Measurements from ENCODE around the gene PLCL1.

Gene PLCL1

GRCh38 chr2:198073253-198073652 is 268.9 kb downstream of the PLCL1 start:
- no peak for FAIRE-seq

DNA sequence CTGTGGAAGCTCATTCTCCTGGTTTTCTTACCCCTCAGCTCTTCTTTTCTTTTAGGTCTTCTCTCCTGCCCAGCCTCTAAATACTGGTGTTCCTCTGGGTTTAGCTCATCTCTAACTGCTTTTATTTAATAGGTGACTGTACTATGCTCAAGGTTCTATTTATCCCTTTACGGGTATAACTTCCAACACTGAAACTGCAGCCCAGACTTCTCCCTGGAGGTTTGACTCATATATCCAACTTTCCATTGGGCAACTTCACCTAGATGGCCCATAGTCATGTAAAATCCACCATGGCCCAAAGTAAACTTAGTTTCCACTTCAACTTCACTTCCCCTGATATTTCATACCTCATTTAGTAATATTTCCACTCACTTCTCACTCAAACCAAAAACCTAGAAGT is 273.1 kb downstream of the PLCL1 start:
- no peak for FAIRE-seq

DNA sequence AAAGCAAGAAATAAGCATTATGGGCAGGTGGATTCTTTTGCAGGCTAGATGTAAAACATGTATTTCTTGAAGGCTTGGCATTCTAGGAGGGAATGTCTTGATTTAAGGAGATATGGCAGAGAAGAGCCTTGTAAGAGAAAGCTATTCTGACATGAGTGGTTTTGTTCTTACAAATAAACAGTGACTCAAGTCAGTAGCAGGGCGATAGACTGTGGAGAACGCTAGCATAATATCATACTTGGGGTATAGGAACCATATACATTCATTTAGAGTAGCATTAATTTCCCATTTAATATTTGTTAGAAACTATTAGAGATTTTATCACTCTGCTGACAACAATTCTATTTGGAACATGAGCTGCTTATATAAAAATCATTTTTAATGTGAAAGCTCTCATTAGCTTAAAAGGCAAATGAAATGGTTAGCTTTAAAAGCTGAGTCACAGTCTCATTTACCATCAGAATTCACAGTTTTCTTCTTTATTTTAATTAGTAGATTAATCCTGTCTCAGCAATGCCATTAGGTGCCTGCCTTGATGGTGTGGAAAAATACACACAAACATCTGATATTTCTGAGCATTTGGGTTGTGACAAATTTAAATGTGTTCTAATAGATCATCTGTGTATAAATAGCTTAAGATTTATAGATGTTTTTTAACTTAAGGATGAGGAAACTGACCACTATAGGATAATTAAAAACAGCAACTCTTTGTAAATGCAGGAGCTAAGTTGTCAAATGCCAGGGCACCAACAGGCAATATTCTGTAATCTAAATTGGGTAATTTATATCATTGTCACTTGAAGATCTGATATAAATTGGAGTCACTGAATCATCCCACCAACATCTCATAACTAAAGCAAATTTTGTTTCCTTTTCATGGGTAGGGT is 276.7 kb downstream of the PLCL1 start:
- no peak for FAIRE-seq

DNA sequence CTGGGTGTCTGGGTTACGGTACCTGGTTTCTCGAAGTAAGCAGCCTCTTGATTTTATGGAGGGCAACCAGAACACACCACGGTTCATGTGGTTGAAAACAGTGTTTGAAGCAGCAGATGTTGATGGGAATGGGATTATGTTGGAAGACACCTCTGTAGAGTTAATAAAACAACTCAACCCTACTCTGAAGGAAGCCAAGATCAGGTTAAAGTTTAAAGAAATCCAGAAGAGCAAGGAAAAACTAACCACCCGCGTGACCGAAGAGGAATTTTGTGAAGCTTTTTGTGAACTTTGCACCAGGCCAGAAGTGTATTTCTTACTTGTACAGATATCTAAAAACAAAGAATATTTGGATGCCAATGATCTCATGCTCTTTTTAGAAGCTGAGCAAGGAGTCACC is 279.8 kb downstream of the PLCL1 start:
- FAIRE-seq = no peak

GRCh38 chr2:198096002-198096401 is 291.6 kb downstream of the PLCL1 start:
- FAIRE-seq = no peak

DNA sequence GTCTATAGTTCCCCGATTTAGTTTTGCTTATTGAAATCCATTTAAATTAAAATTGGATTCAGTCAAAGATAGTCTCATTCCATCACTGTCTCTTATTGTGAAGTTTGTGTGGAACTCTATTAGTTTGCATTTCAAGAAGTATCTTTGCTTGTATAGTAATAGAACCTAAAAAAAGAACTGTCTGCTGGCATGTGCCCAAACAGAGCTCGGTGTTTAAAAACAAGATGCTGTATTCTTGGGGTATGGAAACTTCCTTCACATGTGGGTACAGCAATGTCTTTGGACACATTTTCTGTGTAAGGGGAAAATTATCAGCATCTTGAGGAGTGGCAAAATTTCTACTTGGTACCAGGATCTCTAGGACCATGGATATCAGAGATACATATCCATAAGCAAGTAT is 292.6 kb downstream of the PLCL1 start:
- FAIRE-seq = no peak

GRCh38 chr2:198097630-198098029 is 293.2 kb downstream of the PLCL1 start:
- no peak for FAIRE-seq

DNA sequence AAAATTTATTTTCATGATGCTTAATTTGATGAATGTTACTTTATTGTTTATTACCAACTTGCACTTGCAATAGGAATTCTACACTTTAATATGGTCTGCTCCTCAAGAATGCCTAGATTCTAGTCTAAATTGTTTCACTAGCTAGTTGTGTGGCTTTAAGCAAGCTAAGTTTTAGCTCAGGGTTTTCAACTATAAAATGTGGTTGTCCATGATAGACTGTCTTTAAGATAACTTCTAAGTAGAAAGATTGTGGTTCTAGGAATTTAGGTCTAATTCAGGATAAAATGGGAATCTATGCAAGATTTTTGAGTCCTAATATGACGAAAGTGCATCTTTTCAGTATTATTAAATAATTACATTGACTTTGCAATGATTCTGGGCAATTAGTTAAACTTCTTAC is 294.0 kb downstream of the PLCL1 start:
- no peak for FAIRE-seq

GRCh38 chr2:198098918-198099317 is 294.5 kb downstream of the PLCL1 start:
- FAIRE-seq = no peak

DNA sequence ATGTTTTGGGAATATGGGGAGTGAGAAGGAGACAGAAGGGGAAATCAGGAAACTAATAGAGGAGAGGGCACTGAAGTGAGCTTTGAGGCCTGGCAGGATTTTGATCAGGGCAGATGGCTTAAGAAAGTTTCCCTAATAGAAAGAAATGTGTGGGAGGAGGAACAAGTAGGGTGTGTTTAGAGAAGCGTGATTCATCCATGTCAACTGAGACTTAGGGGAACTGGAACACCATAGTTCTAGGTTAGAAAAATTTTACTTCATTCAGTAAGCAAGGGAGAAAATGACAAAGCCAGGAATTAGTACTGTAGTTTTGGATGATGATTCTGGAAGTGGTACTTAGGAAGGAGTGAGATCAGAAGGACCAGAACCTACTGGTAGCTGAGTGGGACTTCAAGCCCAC is 296.0 kb downstream of the PLCL1 start:
- FAIRE-seq = no peak

- no peak for FAIRE-seq
These were observed 297.3 kb downstream of the PLCL1 start for GRCh38 chr2:198101688-198102087.

- FAIRE-seq = no peak
These were observed 297.7 kb downstream of the PLCL1 start for GRCh38 chr2:198102120-198102519.

GRCh38 chr2:198102856-198103255 is 298.5 kb downstream of the PLCL1 start:
- no peak for FAIRE-seq

DNA sequence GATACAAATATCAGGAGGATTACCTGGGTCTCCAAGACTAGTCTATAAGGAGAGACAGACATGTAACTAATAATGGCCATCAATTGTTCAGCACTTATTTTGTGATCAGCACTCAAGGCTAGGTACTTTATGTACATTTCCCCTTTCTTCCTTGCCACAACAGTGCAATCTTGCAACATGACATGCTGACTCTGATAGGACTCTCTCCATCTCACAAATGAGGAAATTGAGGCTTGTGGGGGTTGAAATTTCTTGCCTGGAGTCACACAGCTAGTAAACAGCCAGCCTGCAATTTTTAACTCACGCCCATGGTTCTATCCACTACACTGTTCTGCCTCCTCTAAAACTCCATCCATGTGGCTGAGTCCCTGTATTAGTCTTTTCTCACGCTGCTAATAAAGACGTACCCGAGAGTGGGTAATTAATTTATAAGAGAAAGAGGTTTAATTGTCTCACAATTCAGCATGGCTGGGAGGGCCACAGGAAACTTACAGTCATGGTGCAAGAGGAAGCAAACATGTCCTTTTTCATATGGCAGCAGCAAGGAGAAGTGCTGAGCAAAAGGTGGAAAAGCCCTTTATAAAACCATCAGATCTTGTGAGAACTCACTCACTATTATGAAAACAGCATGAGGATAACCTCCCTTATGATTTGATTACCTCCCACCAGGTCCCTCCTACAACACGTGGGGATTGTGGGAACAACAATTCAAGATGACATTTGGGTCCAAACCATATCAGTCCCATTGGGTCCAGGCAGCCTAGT is 302.4 kb downstream of the PLCL1 start:
- FAIRE-seq = no peak

GRCh38 chr2:198113316-198113715 is 308.9 kb downstream of the PLCL1 start:
- no peak for FAIRE-seq

GRCh38 chr2:198114064-198114463 is 309.7 kb downstream of the PLCL1 start:
- no peak for FAIRE-seq

- no peak for FAIRE-seq
These were observed 310.8 kb downstream of the PLCL1 start for GRCh38 chr2:198115201-198115600.

DNA sequence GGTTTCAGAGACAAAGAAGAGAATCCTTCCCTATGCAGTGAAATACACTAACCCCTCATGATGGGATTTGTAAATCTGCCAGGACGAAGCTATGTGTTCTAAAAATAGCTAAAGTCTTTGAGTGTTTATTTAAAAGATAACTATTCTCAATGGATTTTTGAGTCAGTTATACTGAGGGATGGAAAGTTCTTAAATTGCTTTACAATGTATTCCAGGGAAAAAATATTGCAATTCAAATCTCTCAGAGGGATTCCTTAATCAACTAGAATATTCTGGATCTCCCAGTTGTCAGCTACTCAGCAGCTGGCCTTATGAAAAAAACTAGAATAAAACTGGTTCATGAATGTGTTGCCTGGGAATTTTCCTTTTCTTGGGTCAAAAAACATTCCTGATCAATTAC is 312.4 kb downstream of the PLCL1 start:
- FAIRE-seq = no peak

GRCh38 chr2:198117406-198118041 is 313.1 kb downstream of the PLCL1 start:
- FAIRE-seq = no peak

GRCh38 chr2:198127627-198128026 is 323.2 kb downstream of the PLCL1 start:
- peak; percentile 67 for FAIRE-seq

DNA sequence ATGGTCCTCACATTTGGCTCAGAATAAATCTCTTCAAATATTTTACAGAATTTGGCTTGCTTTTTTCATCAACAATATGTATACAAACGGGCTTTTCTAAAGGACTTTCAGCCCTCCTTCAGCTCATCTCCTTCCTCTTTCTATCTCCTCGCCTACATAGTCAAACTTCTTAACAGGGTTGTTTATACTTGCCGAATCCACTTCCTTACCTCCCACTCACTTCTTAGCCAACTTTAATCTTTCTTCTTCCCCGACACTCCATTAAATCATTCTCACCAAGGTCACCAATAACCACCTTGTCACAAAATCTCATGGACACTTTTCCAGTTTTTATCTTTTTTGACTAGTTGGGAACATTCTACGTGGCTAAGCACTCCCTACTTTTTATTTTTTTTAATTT is 325.2 kb downstream of the PLCL1 start:
- no peak for FAIRE-seq

DNA sequence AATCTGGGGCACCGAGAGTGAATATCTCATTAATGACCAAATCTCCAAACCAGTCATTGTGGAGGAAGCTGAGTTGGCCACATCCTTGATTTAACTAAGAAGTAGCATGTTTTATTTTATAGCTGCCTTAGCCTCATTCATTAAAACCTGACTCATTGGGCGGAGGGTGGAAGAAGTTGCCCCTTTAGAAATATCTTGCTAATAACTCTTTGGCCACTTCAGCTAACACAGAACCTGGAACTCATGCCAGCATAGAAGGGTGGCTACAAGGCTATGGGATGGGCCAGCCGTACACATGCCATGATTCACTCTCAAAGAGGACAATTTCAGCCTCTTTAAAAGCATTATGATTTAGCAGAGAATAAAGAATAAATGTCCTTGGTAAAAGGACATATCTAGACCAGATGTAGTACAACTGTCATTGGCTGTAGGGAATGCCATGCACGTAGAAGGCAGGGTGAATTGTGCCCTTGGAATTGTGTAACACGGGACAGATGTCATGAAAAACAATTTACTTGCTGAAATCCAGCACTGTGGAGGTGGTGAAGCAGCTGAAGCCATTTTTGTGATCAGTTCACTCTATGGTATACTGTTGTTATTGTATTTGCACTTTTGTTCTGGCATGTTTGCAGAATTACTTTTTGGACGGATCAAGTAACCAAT is 330.0 kb downstream of the PLCL1 start:
- FAIRE-seq = no peak

DNA sequence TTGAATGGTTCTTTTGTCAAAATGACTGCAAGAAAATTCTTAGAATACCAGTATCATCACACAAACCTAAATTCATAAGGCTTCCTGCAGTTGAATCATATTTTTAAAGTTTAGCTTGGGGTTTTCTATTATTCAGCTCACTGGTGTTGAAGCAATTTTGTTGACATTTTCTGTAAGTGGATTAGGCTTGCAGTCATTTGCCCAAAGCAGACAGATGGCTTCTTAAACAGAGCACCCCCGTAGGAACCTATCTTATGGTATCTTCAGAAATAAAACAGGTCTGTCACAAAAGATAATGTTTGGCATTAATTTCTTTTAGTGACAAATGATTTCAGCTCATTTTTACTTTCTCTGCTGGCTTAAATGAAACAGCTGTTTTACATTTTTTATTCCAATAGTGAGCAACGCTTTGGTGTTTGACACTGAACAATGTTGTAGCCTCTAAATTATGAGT is 331.1 kb downstream of the PLCL1 start:
- FAIRE-seq = no peak

Data from G401.6 (cell line).